ENCODE data around the gene MAP3K9.

The MAP3K9 gene

DNA sequence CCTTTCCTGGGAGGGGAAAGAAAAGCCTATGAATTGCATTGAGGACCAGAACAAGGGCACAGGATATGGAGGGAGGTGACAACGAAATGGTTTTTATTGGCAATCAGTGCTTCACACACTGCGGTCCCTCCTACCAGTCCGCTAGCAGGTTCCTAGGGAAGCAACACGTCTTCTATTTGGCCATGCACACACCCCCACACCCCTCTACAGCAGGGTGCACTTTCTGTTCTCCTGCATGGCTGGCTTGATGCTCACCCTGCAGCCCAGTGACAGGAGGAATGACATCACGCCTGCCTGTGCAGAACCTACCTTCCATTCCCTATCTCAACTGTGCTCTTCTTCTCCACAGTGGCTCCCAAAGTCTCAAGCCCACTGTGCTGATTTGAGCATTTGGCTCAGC, 109.7 kb downstream of the MAP3K9 start:
- Mint-ChIP-seq H3K27me3 (no peaks in the 10 kb centered on the region), H3K4me1 (ENCODE audit: low read depth) (peaks cover 73% of the 10 kb centered on the region)
- intact Hi-C loops (cut with micrococcal nuclease): loop anchor here (5.0 to 10.0 kb wide), 2 partner anchors 37 to 185 kb away; no protein-coding TSS in a partner anchor

DNA sequence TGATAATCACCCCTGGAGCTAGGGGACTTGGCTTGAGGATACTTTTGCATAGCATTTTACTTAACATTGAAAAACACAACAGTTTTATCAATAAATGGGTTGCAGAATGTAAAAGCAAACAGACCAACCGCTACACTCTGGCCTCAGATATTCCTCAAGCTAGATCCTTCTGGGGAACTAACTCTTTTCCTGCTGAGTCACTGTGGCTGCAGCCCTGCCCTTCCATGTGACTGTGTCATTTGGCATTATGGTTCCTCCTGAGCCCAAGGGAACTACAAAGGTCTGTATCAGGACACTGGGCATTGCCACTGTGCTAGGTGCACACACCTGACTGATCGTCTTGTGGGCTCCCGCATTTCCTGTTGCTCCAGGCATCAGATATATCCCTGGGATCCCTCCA, 111.0 kb downstream of the MAP3K9 start:
- intact Hi-C loops (cut with micrococcal nuclease): loop anchor here (5.0 to 10.0 kb wide), 2 partner anchors 36 to 187 kb away; no protein-coding TSS in a partner anchor
- Mint-ChIP-seq H3K4me1 (ENCODE audit: low read depth) (peaks cover 84% of the 10 kb centered on the region), H3K27ac (peak overlapping the region; percentile 59), H3K4me3 (peak overlapping the region; percentile 49), H3K36me3 (ENCODE audit: low read depth) (no peaks in the 10 kb centered on the region), H3K9me3 (no peaks in the 10 kb centered on the region), H3K27me3 (no peaks in the 10 kb centered on the region)

More for the DNA sequence above, 109.7 kb downstream of the MAP3K9 start:
- H3K27ac Mint-ChIP-seq: peak overlapping the region; percentile 59
- H3K4me3 Mint-ChIP-seq: peak overlapping the region; percentile 76
- no peaks in the 10 kb centered on the region for H3K9me3 Mint-ChIP-seq
- H3K36me3 Mint-ChIP-seq (ENCODE audit: low read depth): peaks cover 2% of the 10 kb centered on the region

GRCh38 chr14:70697701-70698100, 111.6 kb downstream of the MAP3K9 start:
- Mint-ChIP-seq H3K4me3 (no peak overlapping the region), H3K36me3 (ENCODE audit: low read depth) (no peaks in the 10 kb centered on the region), H3K27me3 (no peaks in the 10 kb centered on the region), H3K27ac (peak overlapping the region; percentile 59), H3K4me1 (ENCODE audit: low read depth) (peaks cover 85% of the 10 kb centered on the region), H3K9me3 (no peaks in the 10 kb centered on the region)
- intact Hi-C loops (cut with micrococcal nuclease): loop anchor here (5.0 to 10.0 kb wide), 2 partner anchors 35 to 187 kb away; no protein-coding TSS in a partner anchor

DNA sequence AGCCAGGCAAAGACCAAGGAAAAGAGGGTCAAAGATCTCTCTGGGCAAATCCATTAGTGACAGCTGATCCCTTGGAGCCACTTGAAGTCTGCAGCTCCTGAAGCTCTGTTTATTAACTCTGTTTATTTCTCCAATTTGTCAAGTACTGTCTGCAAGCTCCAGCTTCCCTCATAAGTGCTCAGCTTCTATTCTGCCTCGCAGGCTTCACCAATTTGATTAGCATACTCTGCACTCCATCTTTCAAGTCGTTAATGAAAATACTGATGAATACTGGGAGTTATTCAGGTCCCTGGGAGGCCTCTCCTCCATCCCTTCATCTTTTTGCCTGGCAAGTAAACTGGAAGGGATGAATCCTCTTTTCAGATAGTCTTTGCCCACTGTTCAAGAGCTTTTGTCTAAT, 113.3 kb downstream of the MAP3K9 start:
- no peak overlapping the region for H3K4me3 Mint-ChIP-seq
- H3K9me3 Mint-ChIP-seq: no peaks in the 10 kb centered on the region
- H3K27ac Mint-ChIP-seq: peak overlapping the region; percentile 75
- no peaks in the 10 kb centered on the region for H3K36me3 Mint-ChIP-seq (ENCODE audit: low read depth)
- H3K4me1 Mint-ChIP-seq (ENCODE audit: low read depth): peaks cover 83% of the 10 kb centered on the region
- no peaks in the 10 kb centered on the region for H3K27me3 Mint-ChIP-seq
- intact Hi-C loops (cut with micrococcal nuclease): loop anchor here (5.0 to 10.0 kb wide), 2 partner anchors 34 to 189 kb away; no protein-coding TSS in a partner anchor

DNA sequence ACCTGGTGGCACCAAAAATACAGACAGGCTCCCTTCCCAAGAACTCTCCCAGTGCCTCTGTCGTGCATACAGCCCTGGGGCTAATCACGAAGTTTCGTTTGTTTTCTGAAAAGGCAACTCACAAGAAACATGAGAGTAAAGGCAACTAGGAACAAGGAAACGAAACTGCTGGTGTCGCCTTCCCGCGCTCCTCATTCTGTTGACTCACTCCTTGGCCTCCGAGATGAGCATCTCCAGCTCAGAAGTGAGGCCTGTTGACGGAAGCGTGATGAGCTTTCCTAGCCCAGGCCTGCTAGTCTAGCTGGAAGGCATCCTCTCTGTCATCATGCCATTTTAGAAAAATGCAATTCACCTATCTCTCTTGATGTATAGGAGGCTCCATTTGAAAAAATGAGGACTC, 117.1 kb downstream of the MAP3K9 start:
- Mint-ChIP-seq H3K27ac (peak overlapping the region; percentile 89), H3K4me1 (ENCODE audit: low read depth) (peaks cover 50% of the 10 kb centered on the region), H3K27me3 (no peaks in the 10 kb centered on the region), H3K36me3 (ENCODE audit: low read depth) (no peaks in the 10 kb centered on the region), H3K4me3 (no peak overlapping the region), H3K9me3 (no peaks in the 10 kb centered on the region)
- intact Hi-C loops (cut with micrococcal nuclease): loop anchor here (5.0 to 10.0 kb wide), 2 partner anchors 50 to 193 kb away; partner anchors contain the start of gene TTC9

GRCh38 chr14:70685474-70686197, 123.7 kb downstream of the MAP3K9 start:
- no peaks in the 10 kb centered on the region for H3K27me3 Mint-ChIP-seq
- intact Hi-C loops (cut with micrococcal nuclease): no loop called here
- peaks cover 6% of the 10 kb centered on the region for H3K4me1 Mint-ChIP-seq (ENCODE audit: low read depth)
- H3K36me3 Mint-ChIP-seq (ENCODE audit: low read depth): no peaks in the 10 kb centered on the region
- no peak overlapping the region for H3K4me3 Mint-ChIP-seq
- H3K27ac Mint-ChIP-seq: no peak overlapping the region
- H3K9me3 Mint-ChIP-seq: no peaks in the 10 kb centered on the region

DNA sequence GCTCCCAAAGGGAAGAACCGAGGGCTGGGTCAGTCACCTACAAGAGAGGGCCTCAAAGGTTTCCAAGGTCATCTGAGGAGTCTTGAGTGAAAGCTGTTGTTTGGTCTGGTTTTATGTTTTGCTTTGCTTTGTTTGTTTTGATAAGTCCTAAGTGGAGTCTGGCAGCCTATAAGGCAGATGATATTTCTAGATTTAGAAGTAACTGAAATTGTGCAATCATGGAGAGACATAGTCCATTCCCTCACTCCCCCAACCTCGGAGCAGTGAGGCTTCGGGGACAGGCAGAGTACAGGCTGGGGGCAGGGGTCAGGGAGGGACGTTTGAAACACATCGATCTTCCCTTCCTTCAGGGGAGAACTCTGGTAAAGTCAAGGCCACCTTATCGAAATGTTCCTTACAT, 125.3 kb downstream of the MAP3K9 start:
- Mint-ChIP-seq H3K27me3 (no peaks in the 10 kb centered on the region), H3K36me3 (ENCODE audit: low read depth) (no peaks in the 10 kb centered on the region), H3K4me1 (ENCODE audit: low read depth) (peaks cover 5% of the 10 kb centered on the region), H3K27ac (no peak overlapping the region), H3K4me3 (no peak overlapping the region), H3K9me3 (no peaks in the 10 kb centered on the region)
- intact Hi-C loops (cut with micrococcal nuclease): no loop called here

GRCh38 chr14:70680748-70681147, 128.6 kb downstream of the MAP3K9 start:
- H3K4me1 Mint-ChIP-seq (ENCODE audit: low read depth): no peaks in the 10 kb centered on the region
- no peak overlapping the region for H3K4me3 Mint-ChIP-seq
- peaks cover 3% of the 10 kb centered on the region for H3K36me3 Mint-ChIP-seq (ENCODE audit: low read depth)
- H3K9me3 Mint-ChIP-seq: no peaks in the 10 kb centered on the region
- no peaks in the 10 kb centered on the region for H3K27me3 Mint-ChIP-seq
- intact Hi-C loops (cut with micrococcal nuclease): no loop called here
- H3K27ac Mint-ChIP-seq: no peak overlapping the region

- Mint-ChIP-seq H3K27ac (no peak overlapping the region), H3K4me3 (no peak overlapping the region), H3K4me1 (ENCODE audit: low read depth) (no peaks in the 10 kb centered on the region), H3K27me3 (no peaks in the 10 kb centered on the region), H3K9me3 (no peaks in the 10 kb centered on the region), H3K36me3 (ENCODE audit: low read depth) (peaks cover 7% of the 10 kb centered on the region)
- intact Hi-C loops (cut with micrococcal nuclease): no loop called here
These were observed 132.0 kb downstream of the MAP3K9 start for GRCh38 chr14:70677341-70677740.

All from dendritic cell treated with granulocyte-macrophage colony-stimulating factor and Interleukin-4, amounts not matched to agents 40 ng/mL and 50 ng/mL, for 4 days (primary cell).